HK-2 (cell line): ENCODE data around the gene GTF2IRD2.
"Not testable (repeated sequence)": the region's sequence is repeated elsewhere in the genome, so short reads cannot be mapped to it uniquely, and the experiment has no call there.

Experiments used
- DNase-seq: peaks from one replicate; pipeline ENCODE4 v3.0.0-alpha.2; 2018; ENCODE audit not compliant: unreplicated experiment

Gene GTF2IRD2

DNA sequence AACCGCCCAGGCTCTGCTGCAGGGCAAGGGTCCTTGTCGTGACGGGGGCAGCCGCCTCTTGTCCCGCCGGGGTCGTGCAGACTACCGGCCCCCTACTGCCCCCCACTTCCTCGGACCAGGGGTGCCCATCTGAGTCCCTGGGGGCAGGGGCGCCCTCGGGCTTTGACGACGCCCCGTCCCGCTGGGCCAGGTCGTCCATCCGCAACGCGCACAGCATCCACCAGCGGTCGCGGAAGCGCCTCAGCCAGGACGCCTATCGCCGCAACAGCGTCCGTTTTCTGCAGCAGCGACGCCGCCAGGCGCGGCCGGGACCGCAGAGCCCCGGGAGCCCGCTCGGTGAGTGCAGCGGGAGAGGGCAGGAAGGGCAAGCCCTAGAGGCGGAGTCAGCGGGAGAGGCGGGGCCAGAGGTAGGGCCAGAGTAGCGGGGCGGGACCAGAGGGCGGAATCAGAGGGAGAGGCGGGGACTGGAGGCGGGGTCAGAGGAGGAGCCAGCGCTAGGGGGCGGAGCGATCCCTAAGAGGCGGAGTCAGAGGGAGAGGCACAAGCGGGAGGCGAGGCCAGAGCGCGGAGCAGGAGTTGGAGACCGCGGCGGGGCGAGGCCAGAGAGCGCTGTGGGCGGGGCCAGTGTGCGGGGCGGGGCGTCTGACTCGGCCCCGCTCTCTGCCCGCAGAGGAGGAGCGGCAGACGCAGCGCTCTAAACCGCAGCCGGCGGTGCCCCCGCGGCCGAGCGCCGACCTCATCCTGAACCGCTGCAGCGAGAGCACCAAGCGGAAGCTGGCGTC lies 62.8 kb downstream of the GTF2IRD2 start:
- DNase-seq: peak; percentile 92

DNA sequence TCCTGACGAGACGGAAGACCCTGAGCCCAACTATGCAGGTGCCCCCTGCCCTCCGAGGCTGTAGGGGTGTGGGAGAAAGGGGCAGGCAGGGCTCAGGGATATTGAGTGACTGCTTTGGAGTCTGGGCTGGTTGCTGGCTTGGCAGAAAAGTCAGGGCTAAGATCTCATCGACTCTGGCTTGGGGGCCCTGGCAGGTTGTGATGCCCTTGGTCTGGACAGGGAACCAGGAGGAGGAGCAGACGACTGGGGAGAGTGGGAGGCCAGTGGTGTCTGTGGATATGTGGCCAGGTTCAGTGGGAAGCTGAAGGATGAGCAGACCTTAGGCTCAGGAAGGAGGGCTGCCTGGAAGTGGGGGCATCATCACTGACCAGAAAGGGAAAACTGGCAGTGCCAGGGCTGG lies 67.8 kb downstream of the GTF2IRD2 start:
- DNase-seq: not testable (repeated sequence)

DNA sequence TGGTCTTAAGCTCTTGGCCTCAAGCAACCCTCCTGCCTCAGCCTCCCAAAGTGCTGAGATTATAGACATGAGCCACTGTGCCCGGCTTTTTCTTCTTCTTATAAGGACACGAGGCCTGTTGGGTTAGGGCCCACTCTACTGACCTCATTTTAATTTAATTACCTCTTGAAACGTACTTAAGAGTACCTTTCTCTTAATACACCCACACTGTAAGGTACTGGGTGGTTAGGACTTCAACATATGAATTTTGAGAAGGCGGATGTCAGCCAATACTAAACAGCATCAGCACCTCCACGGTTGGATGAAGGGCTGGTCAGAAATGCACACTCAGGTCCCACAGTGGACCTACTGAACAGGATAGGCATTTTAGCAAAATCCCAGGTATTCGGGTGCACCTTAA lies 69.7 kb downstream of the GTF2IRD2 start:
- DNase-seq: not testable (repeated sequence)

DNA sequence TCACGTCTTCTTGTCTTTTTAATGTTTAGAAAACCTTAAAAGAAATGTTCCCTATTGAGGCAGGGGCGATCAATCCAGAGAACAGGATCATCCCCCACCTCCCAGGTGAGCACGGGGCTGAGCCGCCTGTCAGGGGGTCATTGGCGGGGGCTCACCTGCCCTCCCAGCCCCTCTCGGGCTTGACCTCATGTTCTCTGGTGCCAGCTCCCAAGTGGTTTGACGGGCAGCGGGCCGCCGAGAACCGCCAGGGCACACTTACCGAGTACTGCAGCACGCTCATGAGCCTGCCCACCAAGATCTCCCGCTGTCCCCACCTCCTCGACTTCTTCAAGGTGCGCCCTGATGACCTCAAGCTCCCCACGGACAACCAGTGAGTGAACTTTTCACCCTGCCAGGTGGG lies 72.4 kb downstream of the GTF2IRD2 start:
- DNase-seq: not testable (repeated sequence)

DNA sequence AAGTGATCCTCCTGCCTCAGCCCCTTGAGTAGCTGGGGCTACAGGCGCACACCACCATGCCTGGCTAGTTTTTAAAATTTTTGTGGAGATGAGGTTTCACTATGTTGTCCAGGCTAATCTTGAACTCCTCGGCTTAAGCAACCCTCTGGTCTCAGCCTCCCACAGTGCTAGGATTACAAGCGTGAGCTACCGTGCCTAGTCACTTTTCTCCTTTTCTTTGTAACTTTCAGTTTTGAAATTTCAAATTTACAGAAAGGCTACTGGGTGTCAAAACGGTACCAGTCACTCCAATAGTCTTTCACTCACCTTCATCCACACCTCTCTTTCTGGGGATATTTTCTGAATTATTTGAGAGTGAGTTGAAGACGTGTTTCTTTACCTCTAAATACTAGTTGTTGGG lies 76.3 kb downstream of the GTF2IRD2 start:
- not testable (repeated sequence) for DNase-seq

DNA sequence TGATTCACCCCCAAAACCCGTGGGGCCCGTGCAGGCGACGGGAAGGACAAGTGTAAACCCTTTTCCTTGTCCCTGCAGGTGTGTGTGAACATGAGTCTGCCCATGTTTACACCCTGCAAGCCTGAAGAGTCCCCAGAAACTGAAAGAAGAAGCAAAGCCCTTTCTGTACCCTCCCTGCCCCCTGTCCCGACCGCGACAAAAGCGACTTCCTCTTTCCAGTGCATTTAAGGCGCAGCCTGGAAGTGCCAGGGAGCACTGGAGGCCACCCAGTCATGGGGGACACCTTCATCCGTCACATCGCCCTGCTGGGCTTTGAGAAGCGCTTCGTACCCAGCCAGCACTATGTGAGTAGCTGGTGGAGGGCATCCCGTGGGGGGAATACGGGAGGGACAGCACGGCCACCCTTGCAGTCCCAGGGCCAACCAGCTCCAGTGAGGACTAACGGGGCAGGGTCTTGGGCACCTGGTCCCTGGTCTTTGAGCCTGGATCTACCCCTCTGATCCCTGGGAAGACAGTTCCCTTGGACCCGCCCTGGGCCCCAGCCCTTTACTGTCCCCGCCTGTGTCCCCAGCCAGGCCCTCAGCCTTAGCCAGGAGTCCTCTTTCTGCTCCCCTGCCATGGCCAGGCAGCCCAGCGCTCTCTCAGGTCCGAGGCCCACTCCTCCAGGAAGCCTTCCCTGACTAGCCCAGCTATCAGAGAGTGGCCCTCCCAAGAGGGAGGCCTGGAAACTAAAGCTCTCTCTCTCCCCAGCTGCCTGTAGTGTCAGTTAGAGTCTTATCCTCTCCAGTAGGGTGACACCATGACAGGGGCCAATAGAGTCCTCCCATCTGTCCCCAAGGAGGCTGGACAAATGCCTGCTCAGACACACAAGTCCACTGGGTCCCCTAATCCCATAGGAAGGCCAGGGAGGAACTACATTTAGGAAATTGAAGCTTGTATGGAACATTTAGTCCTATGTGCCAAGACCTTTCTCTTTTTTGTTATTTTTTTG lies 77.3 kb downstream of the GTF2IRD2 start, which contains the start of gene NCF1:
Gene NCF1 (plus strand): TSS at position 252 of the 991 bp plus-strand sequence. CDS start 21 bp downstream, at position 273.
- not testable (repeated sequence) for DNase-seq

DNA sequence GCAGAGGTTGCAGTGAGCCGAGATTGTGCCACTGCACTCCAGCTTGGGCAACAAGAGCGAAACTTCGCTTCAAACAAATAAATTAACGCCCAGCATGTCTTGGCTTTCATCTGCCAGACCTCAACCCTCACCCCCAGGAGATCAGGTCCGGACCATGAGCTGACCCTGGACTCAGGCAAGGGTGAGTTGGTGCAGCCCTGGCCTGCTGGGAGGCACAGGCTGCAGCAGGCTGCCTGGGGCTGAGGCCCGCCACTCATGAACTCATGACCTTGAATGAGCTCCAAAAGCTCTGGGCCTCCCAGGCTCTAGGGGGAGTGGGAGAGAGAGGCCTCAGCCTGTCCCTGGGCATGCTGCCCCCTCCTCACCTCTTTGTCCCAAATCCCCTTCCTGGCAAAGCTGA lies 79.3 kb downstream of the GTF2IRD2 start:
- DNase-seq: not testable (repeated sequence)

DNA sequence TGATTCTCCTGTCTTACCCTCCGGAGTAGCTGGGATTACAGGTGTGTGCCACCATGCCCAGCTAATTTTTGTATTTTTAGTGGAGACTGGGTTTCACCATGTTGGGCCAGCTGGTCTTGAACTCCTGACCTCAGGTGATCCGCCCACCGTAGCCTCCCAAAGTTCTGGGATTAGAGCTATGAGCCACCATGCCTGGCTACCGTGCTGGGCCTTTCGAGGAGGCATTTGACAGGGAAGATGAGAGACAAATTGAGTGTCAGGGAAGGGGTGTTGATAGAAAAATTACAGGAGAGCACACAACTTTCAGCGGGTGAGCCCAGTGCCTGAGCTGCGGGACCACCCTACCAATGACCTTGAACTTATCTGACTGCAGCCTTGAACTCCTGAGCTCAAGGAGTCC lies 81.3 kb downstream of the GTF2IRD2 start:
- DNase-seq: not testable (repeated sequence)

DNA sequence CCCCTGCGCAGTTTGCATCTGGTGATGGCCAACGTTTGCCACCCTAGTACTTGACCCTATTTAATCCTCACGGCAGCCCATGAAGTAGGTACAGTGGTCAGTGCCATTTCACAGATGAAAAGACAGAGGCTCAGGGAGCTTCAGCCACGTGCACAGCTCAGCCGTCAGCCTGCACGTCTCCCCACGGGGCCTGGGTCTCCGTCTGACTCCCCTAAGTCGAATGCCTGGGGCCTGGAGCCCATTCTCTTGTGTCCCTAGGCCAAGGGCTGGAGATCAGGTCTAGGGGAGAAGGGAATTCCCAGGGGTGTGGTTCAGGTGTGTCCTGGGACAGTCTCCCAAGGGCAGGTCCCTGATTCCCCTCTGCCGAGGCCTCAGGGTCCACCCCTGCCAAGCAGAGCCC lies 84.4 kb downstream of the GTF2IRD2 start:
- not testable (repeated sequence) for DNase-seq

DNA sequence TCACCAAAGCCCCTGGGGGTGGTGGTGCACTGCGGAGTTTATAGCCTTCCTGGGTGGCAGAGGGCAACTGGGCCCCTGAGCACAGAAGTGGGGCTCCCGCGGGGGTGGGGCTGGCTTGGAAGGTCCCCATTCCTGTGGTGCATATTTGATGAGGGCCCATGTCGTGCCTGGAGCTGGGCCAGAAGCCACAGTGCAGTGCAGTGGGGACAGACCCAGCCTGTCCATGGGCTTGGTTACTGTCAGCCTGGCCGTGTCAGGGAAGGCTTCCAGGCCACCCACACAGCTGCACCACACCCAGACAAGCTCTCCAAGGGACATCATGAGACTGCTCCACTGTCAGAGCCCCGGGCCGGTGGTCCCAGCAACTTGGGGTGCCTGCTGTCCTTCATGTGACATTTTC lies 84.9 kb downstream of the GTF2IRD2 start:
- DNase-seq: not testable (repeated sequence)

DNA sequence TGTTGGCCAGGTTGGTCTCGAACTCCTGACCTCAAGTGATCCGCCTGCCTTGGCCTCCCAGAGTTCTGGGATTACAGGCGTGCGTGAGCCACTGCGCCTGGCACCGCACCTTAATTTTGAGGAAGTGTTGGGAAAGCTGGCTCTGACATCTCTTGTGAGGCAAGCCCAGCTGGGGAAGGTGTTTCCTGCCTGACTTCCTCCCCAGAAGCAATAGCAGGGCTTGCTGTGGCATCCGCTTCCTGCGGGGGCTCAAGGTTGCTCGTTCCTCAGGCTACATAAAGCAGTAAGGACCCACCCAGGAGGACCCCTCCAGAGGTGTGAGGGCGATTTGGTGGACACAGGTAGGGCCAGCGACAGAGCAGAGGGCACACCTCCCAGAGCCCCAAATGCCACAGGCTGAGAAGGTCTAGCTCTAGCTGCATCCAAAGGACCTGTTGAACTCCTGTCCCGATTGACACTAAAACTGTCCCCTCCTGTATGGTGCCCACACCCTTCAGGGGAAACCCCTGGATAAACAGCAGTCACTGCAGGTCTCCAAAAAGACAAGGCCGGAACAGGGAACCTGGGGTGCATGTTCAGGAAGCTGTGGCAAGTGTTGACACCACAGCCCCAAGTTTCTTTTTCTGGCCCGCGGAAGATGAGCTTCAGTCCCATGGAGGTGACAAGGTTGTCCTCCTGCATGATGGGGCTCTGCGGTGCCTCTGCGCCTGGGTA lies 86.0 kb downstream of the GTF2IRD2 start:
- not testable (repeated sequence) for DNase-seq

DNA sequence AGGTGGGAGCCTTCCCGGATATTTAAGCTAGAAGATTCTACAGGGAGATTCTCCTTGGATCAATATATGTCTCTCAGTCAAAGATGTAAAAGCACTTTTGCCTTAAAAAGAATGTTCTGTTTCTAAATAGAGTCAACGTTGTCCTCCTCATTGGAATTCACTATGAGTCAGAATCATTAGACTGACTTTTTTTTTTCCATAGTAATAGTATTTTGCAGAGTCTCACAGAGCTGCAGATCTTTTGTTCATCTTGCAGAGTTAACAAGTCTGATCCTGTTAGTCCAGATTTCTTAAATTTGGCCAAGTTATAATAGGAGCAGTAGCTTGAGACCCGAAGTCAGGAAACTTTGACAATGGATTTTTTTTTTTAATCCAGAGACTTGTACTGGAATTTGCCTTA lies 92.4 kb downstream of the GTF2IRD2 start:
- DNase-seq: not testable (repeated sequence)

DNA sequence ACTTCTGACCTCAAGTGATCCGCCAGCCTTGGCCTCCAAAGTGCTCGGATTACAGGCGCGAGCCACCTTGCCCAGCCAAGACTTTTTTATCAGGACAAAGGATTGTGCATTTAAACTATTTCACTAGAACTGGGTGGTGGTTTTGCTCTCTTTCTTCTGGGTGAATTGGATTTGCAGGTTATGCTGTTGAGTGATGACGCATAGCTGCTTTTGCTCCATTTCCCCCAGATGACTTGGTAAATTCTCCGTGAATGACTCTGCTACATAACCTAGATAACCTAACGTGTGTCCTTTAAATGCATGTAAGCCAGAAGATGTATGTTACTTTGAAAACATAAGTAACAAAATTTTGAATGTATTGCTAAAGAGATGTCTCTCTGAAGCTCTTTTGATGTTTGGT lies 93.1 kb downstream of the GTF2IRD2 start:
- not testable (repeated sequence) for DNase-seq

DNA sequence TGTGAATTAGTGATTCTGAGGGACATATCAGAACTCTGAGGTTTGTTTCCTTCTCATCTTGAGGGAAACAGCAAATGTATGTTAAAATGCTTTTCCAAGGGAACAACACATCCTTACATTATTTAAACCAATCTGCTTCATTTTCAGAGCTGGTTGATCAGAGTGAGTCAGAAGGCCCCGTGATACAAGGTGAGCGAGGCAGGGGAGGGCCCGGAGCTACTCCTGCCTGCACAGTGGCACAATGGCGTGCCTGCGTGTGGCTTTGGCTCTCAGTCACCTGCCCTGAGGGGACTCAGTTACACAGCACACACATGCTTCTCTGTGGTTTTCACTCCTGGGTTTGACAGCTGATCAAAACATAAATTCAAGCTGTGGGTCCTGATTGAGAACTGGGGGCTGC lies 94.7 kb downstream of the GTF2IRD2 start:
- DNase-seq: not testable (repeated sequence)

DNA sequence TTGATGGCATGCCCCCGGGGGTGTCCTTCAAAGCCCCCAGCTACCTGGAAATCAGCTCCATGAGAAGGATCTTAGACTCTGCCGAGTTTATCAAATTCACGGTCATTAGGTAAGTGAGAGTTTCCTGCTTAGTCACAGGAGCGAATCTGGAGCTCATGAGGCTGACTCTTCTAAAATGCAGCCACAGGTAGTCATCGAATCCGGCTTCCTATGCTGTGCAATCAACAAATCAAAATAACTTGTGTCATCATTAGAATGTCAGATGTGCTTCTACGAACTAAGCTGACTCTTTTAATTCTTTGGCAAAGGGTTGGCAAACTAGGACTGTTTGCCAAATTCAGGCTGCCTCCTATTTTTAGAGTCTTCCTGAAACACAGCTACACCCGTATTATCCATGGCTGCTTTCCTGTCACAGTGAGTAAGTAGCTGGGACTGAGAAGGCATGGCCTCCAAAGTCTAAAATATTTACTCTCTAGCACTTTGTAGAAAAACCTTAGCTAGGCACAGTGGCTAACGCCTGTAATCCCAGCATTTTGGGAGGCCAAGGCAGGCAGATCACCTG lies 97.4 kb downstream of the GTF2IRD2 start:
- DNase-seq: not testable (repeated sequence)
